H1 (cell line): ENCODE results near the gene IQCH.

Source experiments
- CEBPB ChIP-seq: IDR thresholded peaks from 2 replicates; pipeline ENCODE4 v1.6.1; 2012; ENCODE audit warnings: low read depth, low read length
- CHD2 ChIP-seq: IDR thresholded peaks from 2 replicates; pipeline ENCODE4 v1.6.1; 2012; ENCODE audit warnings: low read length, improper control_type of control experiment
- CTCF ChIP-seq, 3 experiments: IDR thresholded peaks; 1 replicate in 2 of 3; 2 replicates in 1 of 3; pipeline versions ENCODE4 v1.5.1 to v1.6.1; 2011; ENCODE audit warnings: low read length in 3 of 3, mild to moderate bottlenecking in 3 of 3, inconsistent platforms in 2 of 3, low read depth in 1 of 3, moderate library complexity in 1 of 3; ENCODE audit not compliant: insufficient read depth in 1 of 3; ENCODE audit errors: control extremely low read depth in 1 of 3
- EP300 ChIP-seq, 2 experiments: IDR thresholded peaks; 1 replicate in 1 of 2; 2 replicates in 1 of 2; pipeline ENCODE4 v1.6.1; 2011 to 2012; ENCODE audit warnings: low read depth in 2 of 2, low read length in 2 of 2, mild to moderate bottlenecking in 2 of 2, borderline replicate concordance in 1 of 2, inconsistent platforms in 1 of 2, moderate library complexity in 1 of 2
- JUN ChIP-seq: IDR thresholded peaks from 2 replicates; pipeline ENCODE4 v1.6.1; 2011; ENCODE audit warnings: low read depth, mild to moderate bottlenecking, improper control_type of control experiment, low read length
- RAD21 ChIP-seq, 2 experiments: IDR thresholded peaks in 1 of 2; conservative IDR thresholded peaks in 1 of 2; 2 replicates each; pipeline ENCODE4 v1.6.1; 2011; ENCODE audit warnings: low read depth in 2 of 2, low read length in 2 of 2, improper control_type of control experiment in 1 of 2, inconsistent platforms in 1 of 2, mild to moderate bottlenecking in 1 of 2, moderate library complexity in 1 of 2
- SUZ12 ChIP-seq: fragments of 200-600 bp; sonication (generic); IDR thresholded peaks from 2 replicates; pipeline ENCODE4 v1.6.1; 2012; ENCODE audit warnings: mild to moderate bottlenecking, inconsistent platforms, low read length, moderate library complexity, mixed read lengths
- ZNF274 ChIP-seq: IDR thresholded peaks from 2 replicates; pipeline ENCODE4 v1.7.0; 2012; ENCODE audit warnings: low read length, borderline replicate concordance; ENCODE audit errors: extremely low read depth

GRCh38 chr15:67416891-67417290, 162.3 kb downstream of the IQCH start:
- no peak for TF ChIP-seq EP300 (IDR thresholded peaks at IDR 0.05; ENCODE audit: borderline replicate concordance in 1 of 2, low read depth in 2 of 2, low read length in 2 of 2)
- TF ChIP-seq CTCF (IDR thresholded peaks at IDR 0.05; ENCODE audit: control extremely low read depth in 1 of 3, insufficient read depth in 1 of 3, low read depth in 1 of 3, low read length in 3 of 3), result no peak
- TF ChIP-seq SUZ12, result no peak
- no peak for TF ChIP-seq RAD21 (IDR thresholded peaks at IDR 0.05 in 1 of 2, conservative IDR thresholded peaks at IDR 0.05 in 1 of 2; ENCODE audit: low read depth in 2 of 2, low read length in 2 of 2)
- TF ChIP-seq CHD2, result no peak
- no peak for TF ChIP-seq JUN
- TF ChIP-seq CEBPB, result no peak
- no peak for TF ChIP-seq ZNF274
